Thymus (tissue), 11 donors: ENCODE results near the gene HAAO. TPM values are rescaled to one million over a fixed set of nuclear protein-coding genes. Genes with fewer than 3 reads are reported as not detected.

ENCODE experiments used
- DNase-seq, 9 donors: peaks; one replicate each; pipeline ENCODE4 v3.0.0-alpha.2; 2013; ENCODE audit warnings: low spot score in 9 of 9, low read depth in 6 of 9, missing footprints in 1 of 9
- H3K27ac ChIP-seq, 2 donors: one replicate each; pipeline ENCODE4 v1.5.1; 2013; ENCODE audit warnings: control low read depth in 1 of 2, low read depth in 1 of 2, low read length in 1 of 2, mild to moderate bottlenecking in 1 of 2, moderate library complexity in 1 of 2
- H3K27me3 ChIP-seq, 2 donors: one replicate each; pipeline ENCODE4 v1.5.1; 2013; ENCODE audit warnings: low read length in 1 of 2; ENCODE audit not compliant: control insufficient read depth in 2 of 2, insufficient read depth in 1 of 2
- H3K36me3 ChIP-seq, 2 donors: one replicate each; pipeline ENCODE4 v1.5.1; 2013; ENCODE audit warnings: low read length in 1 of 2, mild to moderate bottlenecking in 1 of 2, moderate library complexity in 1 of 2; ENCODE audit not compliant: control insufficient read depth in 2 of 2, insufficient read depth in 2 of 2
- H3K4me1 ChIP-seq, 2 donors: one replicate each; pipeline ENCODE4 v1.5.1; 2013; ENCODE audit warnings: low read length in 2 of 2; ENCODE audit not compliant: control insufficient read depth in 2 of 2, insufficient read depth in 2 of 2
- H3K4me3 ChIP-seq, 2 donors: one replicate each; pipeline ENCODE4 v1.5.1; 2013; ENCODE audit warnings: low read length in 2 of 2, control low read depth in 1 of 2, mild to moderate bottlenecking in 1 of 2
- H3K9me3 ChIP-seq, 2 donors: one replicate each; pipeline ENCODE4 v1.5.1; 2013; ENCODE audit warnings: low read length in 1 of 2, mild to moderate bottlenecking in 1 of 2; ENCODE audit not compliant: control insufficient read depth in 2 of 2, insufficient read depth in 1 of 2
- WGBS: extraction: QIAGEN DNeasy Blood & Tissue Kit; methylation state at CpG from one replicate; pipeline ENCODE4 v1.1.7; 2013; 5-methylcytosine and 5-hydroxymethylcytosine counted together
- polyA plus RNA-seq: library from polyadenylated mRNA; stranded (reverse); fragments of 200-250 nt; gene quantifications from one replicate; pipeline ENCODE4 v1.2.3, GENCODE V29; 2013
- total RNA-seq: library from RNA; stranded (reverse); fragments of 120-200 nt; gene quantifications from one replicate; pipeline ENCODE4 v1.2.4, GENCODE V29; 2013
- donor health status: healthy.

HAAO gene
- total and polyA plus RNA-seq, 2 donors = 4.6 to 6.2 TPM

- no peak for DNase-seq
- Histone ChIP-seq H3K4me3 (no peak overlapping the region), H3K4me1 (no peaks in the 10 kb centered on the region), H3K27me3 (no peaks in the 10 kb centered on the region), H3K9me3 (peaks cover 0 to 1% of the 10 kb centered on the region in 2 donors), H3K36me3 (peaks cover 9 to 23% of the 10 kb centered on the region in 2 donors), H3K27ac (no peak overlapping the region)
- WGBS = 97% methylated on average over 14 of the region's 14 CpGs
Observed at GRCh38 chr2:42767899-42768705, 24.3 kb downstream of the HAAO start.

DNA sequence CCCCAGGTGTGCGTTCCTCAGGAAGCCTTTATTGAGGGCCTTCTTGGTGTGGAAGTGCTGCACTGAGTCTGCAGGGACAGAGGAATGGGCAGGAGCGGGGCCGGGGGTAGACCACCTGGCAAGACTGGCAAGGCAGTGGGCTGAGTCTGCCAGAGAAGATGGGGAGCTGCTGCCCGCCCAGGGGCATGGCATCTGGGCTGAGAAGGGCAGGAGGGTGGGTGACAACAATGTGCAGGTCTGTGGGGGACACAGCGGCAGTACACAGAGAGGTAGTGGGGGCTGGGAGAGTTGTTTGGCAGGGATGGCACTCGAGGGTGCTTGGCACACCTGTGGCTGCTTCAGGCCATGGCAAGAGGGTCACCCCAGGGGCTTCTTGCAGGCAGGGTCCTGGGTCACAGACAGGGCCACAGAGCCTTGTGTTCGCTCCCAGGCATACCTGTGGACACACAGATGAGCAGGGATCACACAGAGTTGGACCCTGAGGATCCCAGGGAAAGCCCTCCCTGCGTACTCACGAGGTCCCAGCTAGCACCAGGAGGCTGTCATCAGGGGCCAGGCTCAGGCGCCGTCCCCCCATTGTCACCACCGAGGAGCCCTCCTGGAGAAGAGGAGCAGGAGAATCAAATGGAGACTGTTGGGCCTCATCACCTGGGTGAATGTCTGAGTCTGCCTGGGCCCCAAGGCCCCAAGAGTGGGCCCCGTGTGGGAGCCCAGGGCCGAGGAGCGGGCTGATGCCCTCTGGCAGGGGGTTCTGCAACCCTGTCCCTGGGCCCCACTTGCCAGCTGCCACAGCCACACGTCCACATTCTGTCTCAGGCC lies 25.1 kb downstream of the HAAO start:
- peaks cover 16 to 31% of the 10 kb centered on the region in 2 donors for H3K36me3 ChIP-seq
- no peak for DNase-seq
- WGBS = 97% methylated on average over 16 of the region's 16 CpGs

DNA sequence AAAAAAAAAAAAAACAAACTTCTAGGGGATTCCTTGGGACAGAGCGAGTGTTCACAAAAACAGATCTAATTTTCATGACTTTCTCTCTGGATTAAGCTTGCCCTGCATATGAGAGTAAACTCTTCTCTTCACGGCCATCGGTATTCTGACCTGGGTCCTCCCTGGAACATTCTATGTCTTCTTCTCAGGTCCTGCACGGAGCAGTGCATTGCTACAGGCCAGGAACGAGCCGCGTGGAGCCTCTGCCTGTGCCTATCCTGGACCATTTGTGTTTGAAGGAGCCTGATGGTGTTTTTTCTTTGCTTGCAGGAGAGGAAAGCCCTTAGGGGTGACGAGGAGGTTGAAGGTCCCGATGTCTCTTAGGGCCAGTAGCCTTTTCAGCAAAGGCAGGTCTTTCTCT lies 26.7 kb downstream of the HAAO start:
- no peak for DNase-seq
- WGBS = 98% methylated on average over 9 of the region's 9 CpGs

More for the DNA sequence above, 25.1 kb downstream of the HAAO start:
- Histone ChIP-seq H3K4me3 (no peak overlapping the region), H3K9me3 (peaks cover 0 to 1% of the 10 kb centered on the region in 2 donors), H3K27me3 (no peaks in the 10 kb centered on the region), H3K4me1 (no peaks in the 10 kb centered on the region), H3K27ac (no peak overlapping the region)

DNA sequence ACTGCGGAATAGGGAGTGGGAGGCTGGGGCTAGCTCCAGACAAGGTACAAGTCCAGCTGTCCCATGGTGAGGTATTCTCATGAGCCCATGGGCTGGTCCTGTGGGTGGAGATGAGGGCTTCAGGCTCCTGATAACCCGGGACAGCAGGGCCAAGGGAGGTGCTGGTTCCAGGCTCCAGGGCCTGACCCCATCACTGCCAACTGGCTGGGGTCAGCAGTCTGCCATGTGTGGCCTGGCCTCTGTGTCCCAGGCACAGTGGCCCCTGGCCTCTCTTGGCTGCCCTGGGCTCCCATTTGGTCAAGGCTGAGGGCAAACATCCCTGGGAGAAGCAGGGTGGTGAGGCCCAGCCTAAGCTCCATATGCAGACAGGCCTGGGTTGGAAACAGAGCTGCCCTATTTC lies 27.5 kb downstream of the HAAO start:
- Histone ChIP-seq H3K4me3 (no peak overlapping the region), H3K9me3 (peaks cover 0 to 1% of the 10 kb centered on the region in 2 donors), H3K27me3 (no peaks in the 10 kb centered on the region), H3K4me1 (no peaks in the 10 kb centered on the region), H3K27ac (no peak overlapping the region), H3K36me3 (peaks cover 37 to 53% of the 10 kb centered on the region in 2 donors)
- WGBS = 96% methylated on average over 2 of the region's 2 CpGs
- no peak for DNase-seq

More for the DNA sequence above, 26.7 kb downstream of the HAAO start:
- Histone ChIP-seq H3K27ac (no peak overlapping the region), H3K4me3 (no peak overlapping the region), H3K36me3 (peaks cover 29 to 45% of the 10 kb centered on the region in 2 donors), H3K4me1 (no peaks in the 10 kb centered on the region), H3K27me3 (no peaks in the 10 kb centered on the region), H3K9me3 (peaks cover 0 to 1% of the 10 kb centered on the region in 2 donors)

DNA sequence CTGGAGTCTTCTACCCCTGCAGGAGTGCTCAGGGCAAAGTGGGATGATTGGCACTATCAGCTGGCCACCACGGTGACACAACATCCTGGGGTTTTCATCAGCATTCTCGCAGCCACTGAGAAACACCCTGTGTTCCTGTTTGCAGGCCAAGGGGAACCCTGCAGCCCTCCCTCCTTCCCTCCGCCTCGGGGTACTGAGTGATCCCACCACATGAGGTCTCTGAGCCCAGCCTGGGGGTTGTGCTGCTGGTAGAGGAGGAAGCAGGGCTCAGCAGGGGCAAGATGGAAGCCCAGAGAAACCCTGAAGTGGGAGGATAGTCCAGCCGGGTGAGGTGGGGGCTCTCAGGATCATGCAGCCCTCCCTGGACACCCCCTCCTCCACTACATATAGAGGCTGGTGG lies 28.3 kb downstream of the HAAO start, which contains the start of gene OXER1:
Gene OXER1 (minus strand): TSS at position 40 of the 400 bp plus-strand sequence. CDS start 73 bp downstream, outside the sequence.
- Histone ChIP-seq H3K27ac (no peak within 1 kb of the TSS), H3K27me3 (no peaks in the 10 kb centered on the region), H3K36me3 (peaks cover 45 to 57% of the 10 kb centered on the region in 2 donors), H3K9me3 (peaks cover 0 to 1% of the 10 kb centered on the region in 2 donors), H3K4me3 (no peak within 1 kb of the TSS), H3K4me1 (no peaks in the 10 kb centered on the region)
- DNase-seq = no peak
- 34% methylated on average over 5 of the region's 5 CpGs for WGBS

- DNase-seq = no peak
- Histone ChIP-seq H3K36me3 (peaks cover 54 to 61% of the 10 kb centered on the region in 2 donors), H3K4me3 (no peak overlapping the region), H3K4me1 (no peaks in the 10 kb centered on the region), H3K27me3 (no peaks in the 10 kb centered on the region), H3K27ac (no peak overlapping the region), H3K9me3 (peaks cover 0 to 1% of the 10 kb centered on the region in 2 donors)
- 98% methylated on average over 45 of the region's 45 CpGs for WGBS
Observed at GRCh38 chr2:42762823-42763804, 29.3 kb downstream of the HAAO start.

DNA sequence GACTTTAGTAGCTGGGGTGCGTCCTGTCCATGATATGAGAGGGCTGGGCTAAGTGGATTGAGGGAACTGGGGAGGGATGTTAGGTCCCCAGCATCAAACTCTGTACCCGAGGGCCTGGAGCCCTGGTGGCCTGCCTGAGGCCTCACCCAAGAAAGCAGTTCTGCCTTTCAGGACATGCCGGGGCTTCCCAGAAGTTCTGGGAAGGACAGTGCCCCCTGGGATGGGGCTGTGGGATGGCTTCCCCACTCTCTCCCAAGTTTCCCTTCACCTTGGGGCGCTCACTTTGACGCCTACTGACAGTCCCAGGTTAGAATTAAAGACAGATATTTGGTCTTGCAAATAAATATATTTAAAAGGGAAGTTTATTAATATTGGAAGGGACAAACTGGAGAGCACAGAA lies 30.2 kb downstream of the HAAO start:
- Histone ChIP-seq H3K36me3 (peaks cover 55 to 66% of the 10 kb centered on the region in 2 donors), H3K27ac (no peak overlapping the region), H3K4me3 (no peak overlapping the region), H3K27me3 (no peaks in the 10 kb centered on the region), H3K9me3 (peaks cover 0 to 1% of the 10 kb centered on the region in 2 donors), H3K4me1 (no peaks in the 10 kb centered on the region)
- 99% methylated on average over 5 of the region's 5 CpGs for WGBS
- DNase-seq = no peak

DNA sequence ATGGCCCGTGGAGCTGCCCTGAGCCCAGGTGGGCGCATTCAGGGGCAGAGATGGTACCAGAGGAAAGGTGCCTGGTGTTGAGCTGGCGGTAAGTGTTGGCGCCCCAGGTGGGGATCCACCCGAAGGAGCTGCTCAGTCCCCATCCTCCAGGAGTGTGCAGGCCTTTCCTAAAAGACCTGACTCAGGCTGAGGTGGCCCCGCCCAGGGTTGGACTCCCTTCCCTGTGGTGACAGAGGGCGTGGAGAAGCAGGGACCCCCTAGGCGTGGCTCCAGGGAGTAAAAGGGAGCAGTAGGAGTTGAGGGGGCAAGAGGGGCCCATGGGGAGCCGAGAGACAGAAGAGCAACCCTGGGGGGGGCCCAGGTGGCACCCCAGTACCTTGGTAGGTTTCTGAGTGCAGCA lies 30.8 kb downstream of the HAAO start:
- peaks cover 0 to 1% of the 10 kb centered on the region in 2 donors for H3K9me3 ChIP-seq
- H3K4me3 ChIP-seq = no peak overlapping the region
- no peaks in the 10 kb centered on the region for H3K4me1 ChIP-seq
- peaks cover 58 to 70% of the 10 kb centered on the region in 2 donors for H3K36me3 ChIP-seq
- no peaks in the 10 kb centered on the region for H3K27me3 ChIP-seq
- 96% methylated on average over 9 of the region's 9 CpGs for WGBS
- DNase-seq = no peak
- no peak overlapping the region for H3K27ac ChIP-seq
